Epithelial cell of esophagus (primary cell): ENCODE results near the gene BPIFA3.
"Not testable (repeated sequence)": the region's sequence is repeated elsewhere in the genome, so short reads cannot be mapped to it uniquely, and the experiment has no call there.

Experiments
- DNase-seq: peaks from one replicate; pipeline ENCODE4 v3.0.0; 2010; ENCODE audit warnings: low read depth
- H3K4me3 ChIP-seq: 2 replicates; pipeline ENCODE4 v1.5.1; 2011; ENCODE audit warnings: mild to moderate bottlenecking, low read length, control low read depth
- CTCF ChIP-seq: IDR thresholded peaks from 2 replicates; pipeline ENCODE4 v1.5.1; 2011; ENCODE audit warnings: low read depth, mild to moderate bottlenecking, low read length, control low read depth, inconsistent platforms; ENCODE audit not compliant: insufficient read depth; ENCODE audit errors: missing control alignments

The BPIFA3 gene

GRCh38 chr20:33178726-33179125 is 38.4 kb upstream of the BPIFA3 start:
- H3K4me3 ChIP-seq = no peak overlapping the region
- no peak for DNase-seq
- no peak for TF ChIP-seq CTCF

- no peak for DNase-seq
- H3K4me3 ChIP-seq = no peak overlapping the region
- TF ChIP-seq CTCF = no peak
These were observed 37.0 kb upstream of the BPIFA3 start for GRCh38 chr20:33180169-33180568.

GRCh38 chr20:33181482-33182093 is 35.6 kb upstream of the BPIFA3 start:
- H3K4me3 ChIP-seq = no peak overlapping the region
- DNase-seq = no peak
- TF ChIP-seq CTCF = no peak

GRCh38 chr20:33183312-33183711 is 33.8 kb upstream of the BPIFA3 start:
- no peak overlapping the region for H3K4me3 ChIP-seq
- DNase-seq = no peak
- no peak for TF ChIP-seq CTCF

GRCh38 chr20:33185031-33185590 is 32.0 kb upstream of the BPIFA3 start:
- not testable (repeated sequence) for H3K4me3 ChIP-seq, DNase-seq

GRCh38 chr20:33187491-33187890 is 29.7 kb upstream of the BPIFA3 start:
- no peak for TF ChIP-seq CTCF
- DNase-seq = no peak

GRCh38 chr20:33188421-33188820 is 28.7 kb upstream of the BPIFA3 start:
- no peak for TF ChIP-seq CTCF
- no peak for DNase-seq
- no peak overlapping the region for H3K4me3 ChIP-seq

More at GRCh38 chr20:33187491-33187890, 29.7 kb upstream of the BPIFA3 start:
- no peak overlapping the region for H3K4me3 ChIP-seq
